Measurements from ENCODE around the gene CLIP4.

DNA sequence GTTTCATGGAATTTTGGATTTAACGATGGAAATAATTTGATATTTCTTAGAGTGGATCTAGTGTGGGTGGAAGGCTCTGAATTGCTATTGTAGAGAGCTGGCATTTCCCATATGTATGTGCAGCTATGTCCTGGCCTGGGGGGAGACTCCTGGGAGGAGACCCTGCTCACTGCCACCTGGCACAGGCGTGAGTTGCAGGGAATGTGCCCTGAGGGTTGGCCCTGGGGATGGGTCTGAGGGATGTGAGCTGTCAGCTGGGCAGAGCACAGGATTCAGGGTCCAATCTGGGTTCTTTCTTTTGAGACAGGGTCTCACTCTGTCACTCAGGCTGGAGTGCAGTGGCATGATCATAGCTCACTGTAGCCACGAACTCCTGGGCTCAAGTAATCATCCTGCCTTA is 120.2 kb downstream of the CLIP4 start:
- TF ChIP-seq, protein P1, sequence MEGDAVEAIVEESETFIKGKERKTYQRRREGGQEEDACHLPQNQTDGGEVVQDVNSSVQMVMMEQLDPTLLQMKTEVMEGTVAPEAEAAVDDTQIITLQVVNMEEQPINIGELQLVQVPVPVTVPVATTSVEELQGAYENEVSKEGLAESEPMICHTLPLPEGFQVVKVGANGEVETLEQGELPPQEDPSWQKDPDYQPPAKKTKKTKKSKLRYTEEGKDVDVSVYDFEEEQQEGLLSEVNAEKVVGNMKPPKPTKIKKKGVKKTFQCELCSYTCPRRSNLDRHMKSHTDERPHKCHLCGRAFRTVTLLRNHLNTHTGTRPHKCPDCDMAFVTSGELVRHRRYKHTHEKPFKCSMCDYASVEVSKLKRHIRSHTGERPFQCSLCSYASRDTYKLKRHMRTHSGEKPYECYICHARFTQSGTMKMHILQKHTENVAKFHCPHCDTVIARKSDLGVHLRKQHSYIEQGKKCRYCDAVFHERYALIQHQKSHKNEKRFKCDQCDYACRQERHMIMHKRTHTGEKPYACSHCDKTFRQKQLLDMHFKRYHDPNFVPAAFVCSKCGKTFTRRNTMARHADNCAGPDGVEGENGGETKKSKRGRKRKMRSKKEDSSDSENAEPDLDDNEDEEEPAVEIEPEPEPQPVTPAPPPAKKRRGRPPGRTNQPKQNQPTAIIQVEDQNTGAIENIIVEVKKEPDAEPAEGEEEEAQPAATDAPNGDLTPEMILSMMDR (IDR thresholded peaks at IDR 0.05; ENCODE audit: low read length), result no peak
- no peak for TF ChIP-seq EZH2 (IDR thresholded peaks at IDR 0.05; ENCODE audit: borderline replicate concordance, low read length)
